ENCODE data around the gene PRPF31. TPM values are rescaled to one million over a fixed set of nuclear protein-coding genes. Genes with fewer than 3 reads are reported as not detected.
A peak's percentile ranks its signal among the peaks of the same experiment; 100 is the strongest.
"Not testable (repeated sequence)": the region's sequence is repeated elsewhere in the genome, so short reads cannot be mapped to it uniquely, and the experiment has no call there.

PRPF31 gene
- total RNA-seq, 1 donor from 2014 or later: 25.3 TPM

DNA sequence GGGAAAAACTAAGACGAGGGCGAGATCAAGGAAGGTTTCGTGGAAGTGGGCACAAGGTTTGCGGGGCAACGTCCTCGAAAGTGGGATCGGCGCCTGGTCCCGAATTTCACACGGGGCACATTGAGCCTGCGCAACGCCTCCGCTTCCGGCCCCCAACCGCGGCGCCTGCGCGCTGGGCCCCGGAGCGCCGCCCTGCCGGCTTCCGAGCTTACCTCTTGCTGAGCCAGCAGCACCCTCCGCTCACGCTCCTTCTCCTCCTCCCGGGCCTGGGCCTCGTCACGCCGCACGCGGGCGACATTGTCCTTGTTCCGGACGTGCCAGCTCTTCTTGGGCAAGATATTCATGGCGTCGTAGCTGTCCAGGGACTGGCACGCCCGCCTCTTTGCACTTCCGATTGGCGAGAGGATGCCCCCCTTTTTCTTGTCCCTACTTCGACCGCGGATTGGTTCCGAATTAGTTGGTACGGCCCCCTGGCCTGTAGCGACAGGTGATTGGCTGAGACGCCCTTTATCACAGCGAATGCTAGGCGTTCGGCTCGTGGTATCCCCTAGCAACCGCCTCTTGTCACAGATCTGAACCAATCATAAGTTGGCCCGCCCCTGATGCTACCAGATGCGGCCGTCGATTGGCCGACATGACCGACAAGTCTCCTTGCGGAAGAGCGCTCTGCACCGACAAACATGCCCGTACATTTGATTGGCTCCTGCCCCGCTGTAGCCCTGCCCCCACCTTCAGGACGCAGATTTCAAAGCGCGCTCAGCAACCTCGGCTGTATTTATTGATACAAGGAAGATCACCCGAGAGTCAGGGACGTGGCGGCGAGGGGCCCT is 44.0 kb downstream of the PRPF31 start, which contains the start of gene LENG1:
Gene LENG1 (minus strand): TSS at position 370 of the 830 bp plus-strand sequence. CDS start 26 bp downstream, at position 344.
- DNase-seq (ENCODE audit: low spot score in 2 of 2): peak; percentile 99 to 100
- FAIRE-seq: peak; percentile 99

- no peak for FAIRE-seq
- peak in 1 of 2 donors; percentile 51 for DNase-seq (ENCODE audit: low spot score in 2 of 2)
Observed at GRCh38 chr19:54160182-54160811, 44.7 kb downstream of the PRPF31 start.

DNA sequence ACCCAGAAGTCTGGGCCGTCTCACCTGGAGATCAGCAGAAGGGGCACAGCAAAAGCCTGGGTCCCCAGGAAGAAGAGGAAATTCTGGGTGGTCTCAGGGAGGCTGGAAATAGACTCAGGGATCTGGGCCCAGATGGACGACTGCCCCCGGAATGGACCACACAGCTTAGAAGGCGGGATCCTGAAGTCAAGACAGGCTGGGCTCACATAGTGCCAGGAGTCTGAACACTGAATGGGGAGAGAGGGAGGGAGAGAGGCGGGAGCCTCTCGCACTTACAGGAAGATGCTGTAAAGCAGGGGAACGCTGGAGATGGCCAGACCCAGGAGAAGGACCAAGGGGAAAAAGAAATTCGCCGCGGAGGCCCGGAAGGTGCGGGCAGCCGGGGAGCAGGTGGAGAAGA is 45.3 kb downstream of the PRPF31 start:
- FAIRE-seq (no peak), DNase-seq (ENCODE audit: low spot score in 2 of 2) (no peak)

DNA sequence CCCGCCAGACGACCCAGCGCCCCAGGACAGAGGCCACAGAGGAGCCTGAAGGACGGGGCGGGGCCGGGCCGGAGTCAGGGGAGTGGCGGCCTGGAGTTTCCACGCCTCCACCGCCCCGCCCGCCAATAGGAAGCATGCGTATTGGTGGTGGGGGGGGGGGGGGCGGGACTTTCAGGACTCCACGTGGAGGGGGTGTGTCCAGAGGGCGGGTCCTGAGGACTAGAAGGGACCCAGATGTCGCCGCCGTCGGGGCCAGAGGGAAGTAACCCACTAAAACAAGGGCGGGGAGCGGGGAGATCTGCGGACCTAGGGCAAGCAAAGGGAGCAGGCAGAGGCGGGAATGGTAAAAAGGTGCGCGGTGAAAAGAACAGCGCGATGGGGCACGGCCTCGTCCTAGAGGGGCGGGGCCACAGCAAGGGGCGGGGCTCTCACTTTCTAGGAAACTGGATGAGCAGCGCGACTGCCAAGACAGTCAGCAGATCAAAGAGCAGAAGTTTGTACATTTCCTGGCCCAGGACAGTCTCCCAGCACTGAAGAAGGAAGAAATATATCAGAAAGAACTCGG is 46.8 kb downstream of the PRPF31 start:
- FAIRE-seq (no peak), DNase-seq (ENCODE audit: low spot score in 2 of 2) (peak; percentile 61 to 74)

DNA sequence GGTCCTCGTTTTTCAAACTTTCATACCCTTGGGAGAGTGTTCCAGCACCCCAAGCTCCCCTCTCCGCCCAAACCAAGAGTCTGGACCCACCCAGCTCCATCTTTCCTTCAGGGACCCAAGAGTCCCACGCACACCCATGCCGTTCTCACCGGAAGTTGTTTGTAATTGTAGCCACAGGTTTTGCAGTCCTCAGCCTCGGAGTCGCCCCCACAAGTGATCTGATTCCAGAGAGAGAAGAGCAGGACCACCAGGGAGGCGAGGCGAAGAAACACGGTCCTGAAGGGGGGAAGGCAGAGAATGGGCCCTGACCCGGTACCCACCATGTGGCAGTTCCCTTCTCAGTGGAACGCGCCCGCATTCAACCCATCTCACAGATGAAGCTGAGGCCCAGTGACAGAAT is 47.3 kb downstream of the PRPF31 start:
- DNase-seq (ENCODE audit: low spot score in 2 of 2) (no peak), FAIRE-seq (no peak)

GRCh38 chr19:54164369-54165068 is 49.0 kb downstream of the PRPF31 start:
- no peak for FAIRE-seq
- no peak for DNase-seq (ENCODE audit: low spot score in 2 of 2)

GRCh38 chr19:54165222-54165621 is 49.7 kb downstream of the PRPF31 start:
- no peak for FAIRE-seq
- no peak for DNase-seq (ENCODE audit: low spot score in 2 of 2)

DNA sequence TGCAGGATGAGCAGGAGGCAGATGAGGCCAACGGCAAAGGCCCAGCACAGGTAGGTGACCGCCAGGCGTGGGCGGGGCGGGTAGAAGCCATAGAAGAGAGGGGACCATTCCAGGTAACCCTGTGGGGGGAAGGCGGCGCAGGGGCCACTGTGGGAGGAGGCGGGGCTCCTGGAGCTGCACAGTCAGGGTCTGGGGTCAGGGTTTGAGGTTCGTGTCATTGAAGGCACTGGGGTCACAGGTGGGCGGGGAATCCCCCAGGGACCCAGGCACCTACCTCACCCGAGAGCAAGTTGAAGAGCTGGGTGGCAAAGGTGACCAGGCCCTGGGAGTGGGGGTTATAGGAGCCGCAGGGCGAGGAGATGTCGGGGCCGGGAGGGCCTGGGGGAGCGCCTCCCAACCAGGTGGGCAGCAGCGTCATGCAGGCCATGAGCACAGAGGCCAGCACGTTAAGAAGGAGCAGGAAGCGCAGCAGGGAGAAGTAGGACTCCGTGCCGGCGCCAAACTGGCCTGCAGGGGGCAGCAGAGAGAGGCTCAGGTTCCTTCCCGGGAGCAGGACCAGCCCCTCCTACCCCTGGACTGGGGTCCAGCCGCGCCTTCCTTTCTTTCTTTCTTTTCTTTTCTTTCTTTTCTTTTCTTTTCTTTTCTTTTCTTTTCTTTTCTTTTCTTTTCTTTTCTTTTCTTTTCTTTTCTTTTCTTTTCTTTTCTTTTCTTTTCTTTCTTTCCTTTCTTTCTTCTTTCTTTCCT is 52.8 kb downstream of the PRPF31 start:
- FAIRE-seq: no peak
- peak; percentile 82 to 95 for DNase-seq (ENCODE audit: low spot score in 2 of 2)

DNA sequence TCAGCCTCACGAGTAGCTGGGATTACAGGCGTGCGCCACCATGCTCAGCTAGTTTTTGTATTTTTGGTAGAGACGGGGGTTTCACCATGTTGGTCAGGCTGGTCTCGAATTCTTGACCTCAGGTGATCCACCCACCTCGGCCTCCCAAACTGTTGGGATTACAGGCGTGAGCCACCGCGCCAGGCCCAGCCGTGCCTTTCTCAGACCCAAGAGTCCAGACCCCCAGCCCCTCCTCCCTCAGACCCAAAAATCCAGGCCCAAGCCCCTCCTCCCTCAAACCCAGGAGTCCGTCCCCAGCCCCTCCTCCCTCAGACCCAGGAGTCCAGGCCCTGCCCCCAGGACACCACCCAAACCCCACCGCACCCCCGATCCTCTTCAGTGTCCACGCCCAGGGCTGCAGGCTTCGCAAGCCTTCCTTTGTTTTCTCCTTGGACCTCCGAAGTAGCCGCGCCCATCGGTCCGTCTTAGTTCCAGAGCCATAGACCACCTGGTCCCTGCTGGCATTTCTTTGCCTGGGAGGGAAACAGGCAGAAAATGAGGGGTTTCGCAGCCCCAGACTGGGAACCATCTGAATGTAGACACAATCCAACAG is 53.7 kb downstream of the PRPF31 start:
- DNase-seq (ENCODE audit: low spot score in 2 of 2) (no peak), FAIRE-seq (no peak)

DNA sequence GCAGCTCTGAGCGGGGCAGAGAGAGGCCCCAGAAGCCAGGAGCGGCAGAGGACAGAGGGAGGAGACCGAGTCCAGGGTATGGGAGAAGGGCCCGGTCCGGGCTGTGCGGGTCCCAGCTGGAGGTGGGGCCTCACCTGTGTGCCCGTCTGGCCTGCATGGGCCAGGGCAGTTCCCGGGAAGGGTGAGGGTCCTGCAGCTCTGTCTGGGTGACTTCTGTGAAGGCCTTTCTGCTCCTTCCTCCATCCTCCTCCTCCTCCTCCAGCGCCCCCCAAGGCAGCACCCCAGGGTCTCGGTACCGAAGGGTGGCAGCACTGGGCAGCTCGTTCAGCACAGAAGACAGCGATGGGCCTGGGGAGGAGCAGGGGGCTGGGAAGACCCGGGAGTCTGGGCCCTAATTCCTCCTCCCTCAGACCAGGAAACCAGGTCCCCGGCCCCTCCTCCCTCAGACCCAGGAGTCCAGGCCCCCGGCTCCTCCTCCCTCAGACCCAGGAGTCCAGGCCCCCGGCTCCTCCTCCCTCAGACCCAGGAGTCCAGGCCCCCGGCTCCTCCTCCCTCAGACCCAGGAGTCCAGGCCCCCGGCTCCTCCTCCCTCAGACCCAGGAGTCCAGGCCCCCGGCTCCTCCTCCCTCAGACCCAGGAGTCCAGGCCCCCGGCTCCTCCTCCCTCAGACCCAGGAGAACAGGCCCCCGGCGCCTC is 56.3 kb downstream of the PRPF31 start:
- FAIRE-seq; DNase-seq (ENCODE audit: low spot score in 2 of 2): not testable (repeated sequence)

DNA sequence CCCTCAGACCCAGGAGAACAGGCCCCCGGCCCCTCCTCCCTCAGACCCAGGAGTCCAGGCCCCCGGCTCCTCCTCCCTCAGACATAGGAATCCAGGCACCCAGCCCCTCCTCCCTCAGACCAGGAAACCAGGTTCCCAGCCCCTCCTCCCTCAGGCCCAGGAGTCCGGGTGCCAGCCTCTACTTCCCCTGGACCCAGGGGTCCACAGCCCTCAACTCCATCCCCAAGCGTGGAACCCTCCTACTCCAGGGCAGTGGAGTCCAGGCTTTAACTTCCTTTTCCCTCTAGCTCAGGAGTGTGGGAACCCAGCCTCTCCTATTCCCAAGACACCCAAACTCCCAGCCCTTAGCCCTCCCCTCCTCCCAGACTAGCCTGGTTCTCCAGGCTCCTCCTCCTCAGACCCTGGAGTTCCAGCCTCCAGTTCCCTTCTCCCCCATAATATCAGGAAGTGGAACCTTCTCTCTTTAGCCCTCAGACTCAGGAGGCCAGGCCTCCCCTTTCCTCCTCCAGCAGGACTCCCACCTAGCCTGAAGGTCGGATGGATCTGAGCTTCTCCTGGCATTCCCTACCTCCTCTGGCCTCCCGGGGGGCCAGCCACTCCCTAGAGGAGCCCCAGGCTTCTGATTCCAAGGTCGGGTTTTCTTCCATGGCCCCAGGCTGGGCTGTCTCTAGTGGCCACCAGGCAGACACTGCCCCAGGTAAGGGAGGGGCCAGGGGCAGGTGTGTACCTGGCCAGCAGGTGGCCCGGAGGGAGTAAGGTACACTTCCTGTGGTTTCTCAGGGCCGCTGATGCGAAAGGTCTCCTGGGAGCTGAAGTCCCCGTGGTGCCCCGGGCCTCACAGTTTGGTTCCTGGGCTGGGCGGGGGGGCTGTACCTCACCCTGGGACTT is 57.2 kb downstream of the PRPF31 start, which contains the start of gene TMC4:
Gene TMC4 (minus strand): TSS at position 690 of the 888 bp plus-strand sequence. CDS start 43 bp downstream, at position 647.
- no peak for FAIRE-seq

GRCh38 chr19:54173359-54173699 is 57.8 kb downstream of the PRPF31 start:
- FAIRE-seq (no peak), DNase-seq (ENCODE audit: low spot score in 2 of 2) (no peak)

More for the DNA sequence above, 57.2 kb downstream of the PRPF31 start, which contains the start of gene TMC4:
- peak in 1 of 2 donors; percentile 44 for DNase-seq (ENCODE audit: low spot score in 2 of 2)

GRCh38 chr19:54173951-54174834 is 58.6 kb downstream of the PRPF31 start:
- FAIRE-seq: no peak
- no peak for DNase-seq (ENCODE audit: low spot score in 2 of 2)

- FAIRE-seq: no peak
Observed at GRCh38 chr19:54178581-54179261, 63.2 kb downstream of the PRPF31 start.

GRCh38 chr19:54179262-54179852 is 63.8 kb downstream of the PRPF31 start:
- DNase-seq (ENCODE audit: low spot score in 2 of 2) (peak in 1 of 2 donors; percentile 17), FAIRE-seq (no peak)

More at GRCh38 chr19:54178581-54179261, 63.2 kb downstream of the PRPF31 start:
- DNase-seq (ENCODE audit: low spot score in 2 of 2): peak in 1 of 2 donors; percentile 62

DNA sequence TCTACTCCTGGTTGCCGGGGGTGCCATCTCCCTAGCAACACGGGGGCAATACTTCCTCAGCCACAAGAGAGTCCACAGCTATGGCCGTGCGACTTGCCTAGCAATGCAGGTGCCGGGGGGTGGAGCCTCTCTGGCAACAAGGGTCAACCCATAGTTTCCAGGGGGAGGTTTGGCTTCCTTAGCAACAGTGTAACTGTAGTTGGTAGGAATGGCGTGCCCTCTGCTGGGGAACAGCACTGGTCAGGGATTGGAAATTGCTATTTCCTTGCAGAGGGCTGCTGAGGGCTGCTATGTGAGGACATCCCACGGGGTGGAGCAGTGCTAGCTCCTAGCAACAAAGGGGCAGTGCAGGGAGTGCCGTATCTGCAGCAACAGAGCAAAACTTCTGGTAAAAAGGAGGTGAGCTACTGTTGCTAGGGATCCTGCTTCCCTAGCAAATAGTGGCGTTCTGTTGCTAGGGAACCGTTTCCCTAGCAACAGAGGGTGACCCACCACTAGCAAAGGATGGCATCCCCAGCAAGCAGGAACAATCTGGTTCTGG is 64.4 kb downstream of the PRPF31 start:
- DNase-seq (ENCODE audit: low spot score in 2 of 2) (peak in 1 of 2 donors; percentile 69), FAIRE-seq (no peak)
